Muscle of back (tissue), 10 donors: ENCODE results near the gene R3HDM4. TPM values are rescaled to one million over a fixed set of nuclear protein-coding genes. Genes with fewer than 3 reads are reported as not detected.

Experiments
- polyA plus RNA-seq, 10 donors: library from polyadenylated mRNA; unstranded; fragments of 120-200 nt; gene quantifications; one replicate each; pipeline ENCODE4 v1.2.1, GENCODE V29; 2013; ENCODE audit not compliant: insufficient read length in 10 of 10

Gene R3HDM4
- polyA plus RNA-seq, 10 donors = 20.5 to 47.8 (median 30.2) TPM

Other genes with a start within 250 kb of the R3HDM4 start
- gene FSTL3, start 236.8 kb downstream of the R3HDM4 start, polyA plus RNA-seq = 10 to 100 TPM; 10.7 to 19.2 (median 14.6) TPM
- gene PRSS57, start 217.8 kb downstream of the R3HDM4 start, polyA plus RNA-seq = under 1 TPM in 4 of 10 donors, not detected in 6; 0.19 to 0.35 (median 0.26) TPM
- 10 to 100 TPM; 18.5 to 53.6 (median 33.9) TPM for gene PALM, start 204.3 kb downstream of the R3HDM4 start, polyA plus RNA-seq
- under 1 TPM in 9 of 10 donors, not detected in 1; 0.05 to 0.84 (median 0.17) TPM for gene MISP, start 162.1 kb downstream of the R3HDM4 start, polyA plus RNA-seq
- gene PTBP1, start 115.8 kb downstream of the R3HDM4 start, polyA plus RNA-seq = 100 to 1,000 TPM; 127 to 230 (median 138) TPM
- 1 to 10 TPM in 1 of 10 donors, under 1 TPM in 9; 0.27 to 1.5 (median 0.68) TPM for gene PLPPR3, start 91.3 kb downstream of the R3HDM4 start, polyA plus RNA-seq
- 1 to 10 TPM in 7 of 10 donors, under 1 TPM in 3; 0.35 to 3.0 (median 1.2) TPM for gene AZU1, start 85.4 kb downstream of the R3HDM4 start, polyA plus RNA-seq
- 1 to 10 TPM in 9 of 10 donors, under 1 TPM in 1; 0.89 to 6.4 (median 2.2) TPM for gene PRTN3, start 72.2 kb downstream of the R3HDM4 start, polyA plus RNA-seq
- 1 to 10 TPM in 1 of 10 donors, under 1 TPM in 9; 0.22 to 2.3 (median 0.60) TPM for gene ELANE, start 60.9 kb downstream of the R3HDM4 start, polyA plus RNA-seq
- gene CFD, start 53.6 kb downstream of the R3HDM4 start, polyA plus RNA-seq = 1 to 10 TPM; 1.0 to 5.4 (median 1.9) TPM
- 10 to 100 TPM; 26.6 to 41.5 (median 33.6) TPM for gene MED16, start 20.0 kb downstream of the R3HDM4 start, polyA plus RNA-seq
- gene RNU6-9, start 19.7 kb downstream of the R3HDM4 start, polyA plus RNA-seq = not detected
- gene KISS1R, start 4.1 kb upstream of the R3HDM4 start, polyA plus RNA-seq = not detected
- 10 to 100 TPM in 6 of 10 donors, 1 to 10 TPM in 4; 6.9 to 13.1 (median 10.4) TPM for gene ARID3A, start 12.8 kb upstream of the R3HDM4 start, polyA plus RNA-seq
- gene WDR18, start 71.1 kb upstream of the R3HDM4 start, polyA plus RNA-seq = 10 to 100 TPM; 17.6 to 43.3 (median 24.5) TPM
- gene GRIN3B, start 87.2 kb upstream of the R3HDM4 start, polyA plus RNA-seq = under 1 TPM in 9 of 10 donors, not detected in 1; 0.13 to 0.35 (median 0.17) TPM
- 10 to 100 TPM; 51.8 to 91.2 (median 73.3) TPM for gene TMEM259, start 107.9 kb upstream of the R3HDM4 start, polyA plus RNA-seq
- not detected for gene RNU6-2, start 108.3 kb upstream of the R3HDM4 start, polyA plus RNA-seq
- gene CNN2, start 113.4 kb upstream of the R3HDM4 start, polyA plus RNA-seq = 10 to 100 TPM; 40.4 to 84.7 (median 54.1) TPM
- gene ABCA7, start 126.9 kb upstream of the R3HDM4 start, polyA plus RNA-seq = 10 to 100 TPM in 9 of 10 donors, 1 to 10 TPM in 1; 4.8 to 29.3 (median 12.0) TPM
- gene ARHGAP45, start 153.9 kb upstream of the R3HDM4 start, polyA plus RNA-seq = 10 to 100 TPM in 5 of 10 donors, 1 to 10 TPM in 5; 6.3 to 20.7 (median 10.1) TPM
- 100 to 1,000 TPM in 8 of 10 donors, 10 to 100 TPM in 2; 81.8 to 145 (median 110) TPM for gene POLR2E, start 182.2 kb upstream of the R3HDM4 start, polyA plus RNA-seq
- 100 to 1,000 TPM; 117 to 183 (median 150) TPM for gene GPX4, start 190.8 kb upstream of the R3HDM4 start, polyA plus RNA-seq